Neuronal stem cell (in vitro differentiated cells): ENCODE data around the gene NXPH2.

Experiments
- DNase-seq: peaks from one replicate; pipeline ENCODE4 v3.0.0-alpha.2; 2013; ENCODE audit warnings: low spot score
- H2AFZ ChIP-seq: one replicate; pipeline ENCODE4 v1.6.1; 2013; ENCODE audit warnings: mild to moderate bottlenecking, low read length, inconsistent platforms
- H2AK5ac ChIP-seq: 2 replicates; pipeline ENCODE4 v1.6.1; 2013; ENCODE audit warnings: low read depth, mild to moderate bottlenecking, inconsistent platforms, low read length, moderate library complexity, mixed read lengths
- H2BK120ac ChIP-seq: 2 replicates; pipeline ENCODE4 v1.6.1; 2013; ENCODE audit warnings: low read depth, mild to moderate bottlenecking, inconsistent platforms, low read length, moderate library complexity, mixed read lengths
- H2BK12ac ChIP-seq: one replicate; pipeline ENCODE4 v1.6.1; 2013; ENCODE audit warnings: low read length, inconsistent platforms
- H2BK15ac ChIP-seq: 2 replicates; pipeline ENCODE4 v1.6.1; 2013; ENCODE audit warnings: mild to moderate bottlenecking, low read length, inconsistent platforms, mixed read lengths
- H2BK5ac ChIP-seq: one replicate; pipeline ENCODE4 v1.6.1; 2013; ENCODE audit warnings: inconsistent platforms, mild to moderate bottlenecking, low read length, moderate library complexity
- H3K14ac ChIP-seq: one replicate; pipeline ENCODE4 v1.6.1; 2013; ENCODE audit warnings: low read length, inconsistent platforms
- H3K18ac ChIP-seq: 2 replicates; pipeline ENCODE4 v1.6.1; 2013; ENCODE audit warnings: low read length, inconsistent platforms
- H3K23ac ChIP-seq: 2 replicates; pipeline ENCODE4 v1.6.1; 2013; ENCODE audit warnings: low read depth, mild to moderate bottlenecking, mixed read lengths, low read length, inconsistent platforms; ENCODE audit not compliant: poor library complexity
- H3K27ac ChIP-seq: replicated peaks from 3 replicates; pipeline ENCODE4 v1.5.1; 2013; ENCODE audit warnings: low read length, inconsistent platforms
- H3K27me3 ChIP-seq, 3 experiments: 2 replicates each; pipeline ENCODE4 v1.6.1; 2013; ENCODE audit warnings: low read length in 3 of 3, mild to moderate bottlenecking in 2 of 3, inconsistent platforms in 1 of 3, low read depth in 1 of 3, mixed read lengths in 1 of 3, moderate library complexity in 1 of 3; ENCODE audit not compliant: control insufficient read depth in 3 of 3, insufficient read depth in 3 of 3
- H3K36me3 ChIP-seq, 2 donors: replicated peaks in 1 of 2; 2 replicates each; pipeline ENCODE4 v1.6.1; 2013; ENCODE audit warnings: low read length in 2 of 2; ENCODE audit not compliant: control insufficient read depth in 2 of 2, insufficient read depth in 2 of 2
- H3K4ac ChIP-seq: 2 replicates; pipeline ENCODE4 v1.6.1; 2013; ENCODE audit warnings: inconsistent platforms, mild to moderate bottlenecking, low read length, moderate library complexity
- H3K4me1 ChIP-seq, 2 donors: 1 replicate in 1 of 2; 2 replicates in 1 of 2; pipeline ENCODE4 v1.6.1; 2013; ENCODE audit warnings: low read length in 2 of 2, low read depth in 1 of 2; ENCODE audit not compliant: control insufficient read depth in 2 of 2, insufficient read depth in 1 of 2
- H3K4me2 ChIP-seq: one replicate; pipeline ENCODE4 v1.6.1; 2013; ENCODE audit warnings: mild to moderate bottlenecking, low read length, inconsistent platforms; ENCODE audit not compliant: insufficient read depth, poor library complexity, severe bottlenecking
- H3K4me3 ChIP-seq, 2 donors: 2 replicates each; pipeline ENCODE4 v1.5.1; 2013; ENCODE audit warnings: low read length in 2 of 2, mild to moderate bottlenecking in 2 of 2, inconsistent platforms in 1 of 2, moderate library complexity in 1 of 2
- H3K79me1 ChIP-seq: one replicate; pipeline ENCODE4 v1.6.1; 2013; ENCODE audit warnings: low read depth, mild to moderate bottlenecking, inconsistent platforms, low read length, moderate library complexity
- H3K9ac ChIP-seq: one replicate; pipeline ENCODE4 v1.6.1; 2013; ENCODE audit warnings: mild to moderate bottlenecking, low read depth, low read length, inconsistent platforms; ENCODE audit not compliant: poor library complexity
- H3K9me3 ChIP-seq, 2 donors: replicated peaks in 1 of 2; 2 replicates each; pipeline versions ENCODE3 to v1.6.1; 2013; ENCODE audit warnings: low read length in 2 of 2, mild to moderate bottlenecking in 2 of 2, inconsistent platforms in 1 of 2, low read depth in 1 of 2, mixed read lengths in 1 of 2, moderate library complexity in 1 of 2; ENCODE audit not compliant: control insufficient read depth in 2 of 2, insufficient read depth in 1 of 2
- H4K8ac ChIP-seq: one replicate; pipeline ENCODE4 v1.6.1; 2013; ENCODE audit warnings: low read depth, mild to moderate bottlenecking, inconsistent platforms, low read length, moderate library complexity
- H4K91ac ChIP-seq: one replicate; pipeline ENCODE4 v1.6.1; 2013; ENCODE audit warnings: low read length, low read depth, mild to moderate bottlenecking, inconsistent platforms; ENCODE audit not compliant: poor library complexity
- WGBS, 2 donors: extraction: QIAGEN DNeasy Blood & Tissue Kit; methylation state at CpG; one replicate each; pipeline ENCODE4 v1.1.7; 2013; ENCODE audit warnings: missing lambda C conversion rate in 2 of 2, mixed read lengths in 1 of 2; ENCODE audit not compliant: insufficient read length in 2 of 2, insufficient replicate concordance in 1 of 2; ENCODE audit errors: extremely low coverage in 2 of 2; 5-methylcytosine and 5-hydroxymethylcytosine counted together

The NXPH2 gene

GRCh38 chr2:138677221-138677620 is 103.0 kb downstream of the NXPH2 start:
- H2BK12ac ChIP-seq: no peak overlapping the region
- H3K27ac ChIP-seq: no peak overlapping the region
- H3K4ac ChIP-seq: no peak overlapping the region
- no peak overlapping the region for H2BK120ac ChIP-seq
- peaks cover 0 to 2% of the 10 kb centered on the region in 2 donors for H3K4me1 ChIP-seq
- no peak overlapping the region for H2AFZ ChIP-seq
- H3K9ac ChIP-seq: no peak overlapping the region
- no peaks in the 10 kb centered on the region for H3K79me1 ChIP-seq
- H4K91ac ChIP-seq: no peak overlapping the region
- H4K8ac ChIP-seq: no peak overlapping the region
- no peak overlapping the region for H2AK5ac ChIP-seq
- H3K18ac ChIP-seq: no peak overlapping the region
- no peak overlapping the region for H2BK5ac ChIP-seq
- WGBS, 2 donors: no CpG with 5 or more reads among the region's 1 CpG
- no peak overlapping the region for H3K23ac ChIP-seq
- no peaks in the 10 kb centered on the region for H3K27me3 ChIP-seq
- no peak overlapping the region for H3K4me3 ChIP-seq
- no peak for DNase-seq
- H3K4me2 ChIP-seq: no peak overlapping the region
- no peaks in the 10 kb centered on the region for H3K36me3 ChIP-seq
- no peak overlapping the region for H3K14ac ChIP-seq
- no peak overlapping the region for H2BK15ac ChIP-seq
- no peaks in the 10 kb centered on the region for H3K9me3 ChIP-seq

- no CpG with 5 or more reads among the region's 2 CpGs for WGBS, 2 donors
- no peak overlapping the region for H3K27ac ChIP-seq
- no peak overlapping the region for H2AFZ ChIP-seq
- no peak overlapping the region for H3K18ac ChIP-seq
- H2BK15ac ChIP-seq: no peak overlapping the region
- no peaks in the 10 kb centered on the region for H3K9me3 ChIP-seq
- no peak overlapping the region for H3K4me2 ChIP-seq
- H3K4me1 ChIP-seq: peaks cover 0 to 2% of the 10 kb centered on the region in 2 donors
- no peak overlapping the region for H2BK12ac ChIP-seq
- no peak overlapping the region for H4K91ac ChIP-seq
- no peaks in the 10 kb centered on the region for H3K79me1 ChIP-seq
- H3K4me3 ChIP-seq: no peak overlapping the region
- no peak overlapping the region for H2BK120ac ChIP-seq
- no peak overlapping the region for H2BK5ac ChIP-seq
- no peak overlapping the region for H3K4ac ChIP-seq
- DNase-seq: no peak
- no peak overlapping the region for H3K23ac ChIP-seq
- H3K9ac ChIP-seq: no peak overlapping the region
- no peak overlapping the region for H3K14ac ChIP-seq
- no peak overlapping the region for H4K8ac ChIP-seq
- no peak overlapping the region for H2AK5ac ChIP-seq
- H3K27me3 ChIP-seq: no peaks in the 10 kb centered on the region
- H3K36me3 ChIP-seq: no peaks in the 10 kb centered on the region
Observed at GRCh38 chr2:138676619-138677021, 103.6 kb downstream of the NXPH2 start.

- Histone ChIP-seq H2BK5ac (no peak overlapping the region), H3K4me2 (no peak overlapping the region), H3K4me3 (no peak overlapping the region), H2AFZ (no peak overlapping the region), H3K9me3 (no peaks in the 10 kb centered on the region), H3K23ac (no peak overlapping the region), H3K4ac (no peak overlapping the region), H2BK15ac (no peak overlapping the region), H4K91ac (no peak overlapping the region), H3K18ac (no peak overlapping the region), H3K14ac (no peak overlapping the region), H3K36me3 (peaks cover 0 to 2% of the 10 kb centered on the region in 2 donors), H4K8ac (peak overlapping the region; percentile 78), H2BK120ac (no peak overlapping the region), H2BK12ac (no peak overlapping the region), H3K79me1 (no peaks in the 10 kb centered on the region), H3K27me3 (no peaks in the 10 kb centered on the region), H3K4me1 (no peaks in the 10 kb centered on the region), H3K27ac (no peak overlapping the region), H3K9ac (no peak overlapping the region), H2AK5ac (no peak overlapping the region)
- WGBS, 2 donors: no CpG with 5 or more reads among the region's 10 CpGs
- no peak for DNase-seq
Observed at GRCh38 chr2:138671566-138671965, 108.6 kb downstream of the NXPH2 start.

DNA sequence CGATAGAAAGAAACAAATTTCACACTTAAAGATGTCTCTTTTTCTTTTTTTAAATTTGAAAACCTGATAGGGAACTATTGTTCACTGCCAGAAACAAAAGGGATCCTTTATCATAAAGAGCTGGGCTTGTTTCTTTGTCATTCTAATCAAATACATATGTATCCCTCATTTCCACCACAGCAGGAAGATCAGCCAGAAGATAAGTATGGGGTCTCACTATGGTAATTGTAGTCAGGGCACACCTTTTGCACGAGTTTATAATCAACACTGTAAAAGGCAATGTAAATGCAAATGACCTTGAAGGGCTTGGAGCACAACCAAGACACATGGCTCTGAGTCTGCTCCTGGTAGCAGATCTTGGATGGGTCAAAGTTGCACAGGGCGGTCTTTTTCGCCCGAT is 109.5 kb downstream of the NXPH2 start:
- H3K14ac ChIP-seq: no peak overlapping the region
- H3K27ac ChIP-seq: no peak overlapping the region
- no peak overlapping the region for H4K91ac ChIP-seq
- no peak overlapping the region for H2BK5ac ChIP-seq
- H2AK5ac ChIP-seq: no peak overlapping the region
- H3K18ac ChIP-seq: no peak overlapping the region
- H3K4me3 ChIP-seq: no peak overlapping the region
- H3K9me3 ChIP-seq: no peaks in the 10 kb centered on the region
- peaks cover 2% of the 10 kb centered on the region for H3K79me1 ChIP-seq
- H2BK120ac ChIP-seq: no peak overlapping the region
- H2AFZ ChIP-seq: no peak overlapping the region
- DNase-seq: no peak
- no peak overlapping the region for H2BK12ac ChIP-seq
- peaks cover 0 to 2% of the 10 kb centered on the region in 2 donors for H3K36me3 ChIP-seq
- H3K27me3 ChIP-seq: no peaks in the 10 kb centered on the region
- H3K4me2 ChIP-seq: no peak overlapping the region
- no peak overlapping the region for H2BK15ac ChIP-seq
- no peak overlapping the region for H3K9ac ChIP-seq
- H3K4me1 ChIP-seq: no peaks in the 10 kb centered on the region
- H4K8ac ChIP-seq: no peak overlapping the region
- WGBS, 2 donors: no CpG with 5 or more reads among the region's 5 CpGs
- no peak overlapping the region for H3K4ac ChIP-seq
- H3K23ac ChIP-seq: no peak overlapping the region
